Erythroblast (primary cell): Measurements from ENCODE around the gene TREH.

Source experiments
- DNase-seq, 2 experiments: peaks; one replicate each; lab custom pipeline; 2025; lab: John Stamatoyannopoulos, UW
- GATA1 ChIP-seq: IDR thresholded peaks from 2 replicates; pipeline ENCODE4 v1.6.1; 2011; ENCODE audit warnings: low read depth, mild to moderate bottlenecking, control low read depth, low read length, moderate library complexity
- POLR2A ChIP-seq: IDR thresholded peaks from 2 replicates; pipeline ENCODE4 v1.6.1; 2011; ENCODE audit warnings: mild to moderate bottlenecking, low read length

The TREH gene

GRCh38 chr11:118607401-118608359 is 71.8 kb downstream of the TREH start, which contains the start of gene PHLDB1:
Gene PHLDB1 (plus strand): TSS chr11:118607615. CDS start chr11:118613837, 6,222 bp downstream.
- peak; percentile 52 to 75 for DNase-seq
- TF ChIP-seq GATA1 = no peak
- TF ChIP-seq POLR2A = no peak
